Osteoblast (primary cell): ENCODE data around the gene LCK. TPM values are rescaled to one million over a fixed set of nuclear protein-coding genes. Genes with fewer than 3 reads are reported as not detected.
A peak's percentile ranks its signal among the peaks of the same experiment; 100 is the strongest.

Experiments used
- DNase-seq: peaks from one replicate; pipeline ENCODE4 v3.0.0; 2011; ENCODE audit warnings: low spot score, mixed read lengths; ENCODE audit not compliant: insufficient read length; ENCODE audit errors: missing footprints
- H2AFZ ChIP-seq: 2 replicates; pipeline ENCODE4 v1.6.0; 2011; ENCODE audit warnings: mild to moderate bottlenecking, low read length
- H3K27ac ChIP-seq: 2 replicates; pipeline ENCODE4 v1.5.1; 2011; ENCODE audit warnings: mild to moderate bottlenecking, low read depth, low read length, moderate library complexity
- H3K27me3 ChIP-seq: 2 replicates; pipeline ENCODE4 v1.6.0; 2012; ENCODE audit warnings: mild to moderate bottlenecking, control low read depth, inconsistent platforms, low read length, moderate library complexity; ENCODE audit not compliant: insufficient read depth
- H3K36me3 ChIP-seq: 2 replicates; pipeline ENCODE4 v1.5.1; 2011; ENCODE audit warnings: mild to moderate bottlenecking, low read length, control low read depth, moderate library complexity; ENCODE audit not compliant: insufficient read depth
- H3K4me1 ChIP-seq: 2 replicates; pipeline ENCODE4 v1.5.1; 2011; ENCODE audit warnings: mild to moderate bottlenecking, low read length, control low read depth, moderate library complexity; ENCODE audit not compliant: insufficient read depth
- H3K4me2 ChIP-seq: 2 replicates; pipeline ENCODE4 v1.6.0; 2011; ENCODE audit warnings: mild to moderate bottlenecking, low read length; ENCODE audit not compliant: insufficient read depth
- H3K4me3 ChIP-seq: fragments of 200-600 bp; sonication (generic); 3 replicates; pipeline ENCODE4 v1.5.1; 2012; ENCODE audit warnings: mild to moderate bottlenecking, low read length, inconsistent platforms; ENCODE audit not compliant: insufficient read depth
- H3K79me2 ChIP-seq: 2 replicates; pipeline ENCODE4 v1.6.0; 2012; ENCODE audit warnings: mild to moderate bottlenecking, low read length, control low read depth, inconsistent platforms; ENCODE audit not compliant: insufficient read depth
- H3K9me3 ChIP-seq: 2 replicates; pipeline ENCODE4 v1.5.1; 2011; ENCODE audit warnings: low read depth, low read length, control low read depth
- H4K20me1 ChIP-seq: 2 replicates; pipeline ENCODE4 v1.6.0; 2012; ENCODE audit warnings: mild to moderate bottlenecking, low read length, control low read depth; ENCODE audit not compliant: insufficient read depth
- total RNA-seq: library from RNA; depleted of rRNA; stranded (reverse); fragments of >200 nt; gene quantifications from 2 replicates; pipeline ENCODE4 v1.2.3, GENCODE V29; 2012
- TF ChIP-seq, protein P1 (sequence below): IDR thresholded peaks from 2 replicates; pipeline ENCODE4 v1.5.1; 2011; ENCODE audit warnings: mild to moderate bottlenecking, low read depth, low read length, moderate library complexity; ENCODE audit errors: extremely low read depth

LCK gene
- total RNA-seq, 1 donor, result not detected

DNA sequence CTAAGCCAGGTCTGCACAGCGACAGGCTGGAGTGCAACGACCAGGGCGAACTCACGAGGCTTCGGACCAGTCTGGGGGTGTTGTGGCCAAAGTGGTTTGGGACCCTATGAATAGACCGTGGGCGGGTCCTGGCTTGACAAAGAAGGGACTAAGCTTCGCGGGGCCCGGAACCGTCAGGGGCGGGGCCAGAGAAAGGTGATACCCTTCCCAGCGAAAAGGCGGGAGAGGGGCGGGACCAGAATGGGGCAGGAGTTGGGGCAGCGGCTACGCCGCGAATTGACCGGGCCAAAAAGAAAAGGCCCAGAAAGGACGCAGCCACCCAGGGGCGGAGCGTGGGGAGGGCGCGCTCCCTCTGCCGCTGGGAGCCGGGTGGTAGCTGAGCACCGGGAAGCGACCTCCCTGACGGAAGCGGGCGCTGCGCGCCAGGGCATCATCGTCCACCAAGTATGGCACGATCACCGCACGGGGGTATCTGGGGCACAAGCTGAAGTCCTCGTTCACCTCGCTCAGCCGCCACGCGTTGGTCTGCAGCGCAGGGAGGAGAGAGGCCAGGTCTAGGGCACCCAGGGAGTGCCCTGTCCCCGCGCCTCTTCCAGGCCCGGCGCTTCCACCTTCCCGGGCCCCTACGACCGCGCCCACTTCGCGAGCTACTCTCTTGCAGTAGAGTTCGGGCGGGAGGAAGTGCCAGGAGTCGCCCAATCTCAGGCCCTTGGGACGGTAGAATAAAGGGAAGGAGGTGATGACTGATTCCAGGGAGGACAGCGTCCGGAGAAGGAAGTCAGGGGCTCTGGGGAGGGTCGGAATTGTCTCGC, 10.7 kb upstream of the LCK start:
- no peaks in the 10 kb centered on the region for H3K27me3 ChIP-seq
- no peaks in the 10 kb centered on the region for H4K20me1 ChIP-seq
- peak overlapping the region; percentile 92 for H2AFZ ChIP-seq
- peak overlapping the region; percentile 81 for H3K4me3 ChIP-seq
- H3K4me2 ChIP-seq, result peak overlapping the region; percentile 94
- peaks cover 24% of the 10 kb centered on the region for H3K4me1 ChIP-seq
- no peaks in the 10 kb centered on the region for H3K36me3 ChIP-seq
- H3K27ac ChIP-seq, result peak overlapping the region; percentile 37
- no peaks in the 10 kb centered on the region for H3K9me3 ChIP-seq
- peak; percentile 84 for DNase-seq
- TF ChIP-seq, protein P1, sequence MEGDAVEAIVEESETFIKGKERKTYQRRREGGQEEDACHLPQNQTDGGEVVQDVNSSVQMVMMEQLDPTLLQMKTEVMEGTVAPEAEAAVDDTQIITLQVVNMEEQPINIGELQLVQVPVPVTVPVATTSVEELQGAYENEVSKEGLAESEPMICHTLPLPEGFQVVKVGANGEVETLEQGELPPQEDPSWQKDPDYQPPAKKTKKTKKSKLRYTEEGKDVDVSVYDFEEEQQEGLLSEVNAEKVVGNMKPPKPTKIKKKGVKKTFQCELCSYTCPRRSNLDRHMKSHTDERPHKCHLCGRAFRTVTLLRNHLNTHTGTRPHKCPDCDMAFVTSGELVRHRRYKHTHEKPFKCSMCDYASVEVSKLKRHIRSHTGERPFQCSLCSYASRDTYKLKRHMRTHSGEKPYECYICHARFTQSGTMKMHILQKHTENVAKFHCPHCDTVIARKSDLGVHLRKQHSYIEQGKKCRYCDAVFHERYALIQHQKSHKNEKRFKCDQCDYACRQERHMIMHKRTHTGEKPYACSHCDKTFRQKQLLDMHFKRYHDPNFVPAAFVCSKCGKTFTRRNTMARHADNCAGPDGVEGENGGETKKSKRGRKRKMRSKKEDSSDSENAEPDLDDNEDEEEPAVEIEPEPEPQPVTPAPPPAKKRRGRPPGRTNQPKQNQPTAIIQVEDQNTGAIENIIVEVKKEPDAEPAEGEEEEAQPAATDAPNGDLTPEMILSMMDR, result no peak
- H3K79me2 ChIP-seq, result no peaks in the 10 kb centered on the region

DNA sequence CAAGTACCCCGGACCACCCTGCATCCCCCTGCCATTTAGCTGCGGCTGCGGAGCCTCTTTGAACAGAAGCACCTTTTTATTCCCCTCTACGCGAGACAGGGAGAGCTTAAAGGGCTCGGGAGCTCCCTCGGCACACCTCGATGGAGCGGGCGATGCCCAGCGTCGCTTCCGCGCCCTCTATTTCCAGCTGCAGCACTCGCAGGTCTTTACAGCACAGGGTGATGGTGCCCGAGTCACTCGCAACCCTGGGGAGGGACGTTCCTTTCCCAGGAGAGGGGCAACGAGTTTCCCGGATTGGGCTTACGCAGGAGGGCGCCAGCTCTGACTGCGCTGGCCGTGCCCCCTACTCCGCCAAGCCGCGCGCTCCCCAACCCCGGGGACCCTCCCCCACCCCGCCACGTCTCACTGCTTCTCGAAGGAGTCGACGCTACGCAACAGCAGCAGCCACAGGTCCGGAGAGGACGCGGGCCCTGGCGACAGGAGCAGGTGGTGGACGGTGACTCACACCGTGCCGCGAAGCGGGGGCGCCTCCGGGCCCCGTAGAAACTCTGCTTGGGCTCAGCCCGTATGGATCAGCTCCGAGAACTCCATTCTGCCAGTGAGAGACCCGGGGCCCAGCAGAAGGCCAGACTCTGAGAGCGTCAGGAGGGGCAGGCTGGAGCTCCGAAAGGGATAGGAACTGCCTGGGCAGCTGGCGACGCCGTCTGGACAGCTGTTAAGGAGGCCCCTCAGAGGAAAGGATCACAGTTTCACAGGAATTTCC, 9.9 kb upstream of the LCK start:
- peak; percentile 91 for DNase-seq
- Histone ChIP-seq H3K27ac (peak overlapping the region; percentile 37), H3K9me3 (no peaks in the 10 kb centered on the region), H4K20me1 (no peaks in the 10 kb centered on the region), H3K4me3 (peak overlapping the region; percentile 81), H3K27me3 (no peaks in the 10 kb centered on the region), H3K4me2 (peak overlapping the region; percentile 94), H3K79me2 (no peaks in the 10 kb centered on the region), H2AFZ (peak overlapping the region; percentile 92), H3K4me1 (peaks cover 16% of the 10 kb centered on the region), H3K36me3 (no peaks in the 10 kb centered on the region)
- TF ChIP-seq, protein P1, result no peak

DNA sequence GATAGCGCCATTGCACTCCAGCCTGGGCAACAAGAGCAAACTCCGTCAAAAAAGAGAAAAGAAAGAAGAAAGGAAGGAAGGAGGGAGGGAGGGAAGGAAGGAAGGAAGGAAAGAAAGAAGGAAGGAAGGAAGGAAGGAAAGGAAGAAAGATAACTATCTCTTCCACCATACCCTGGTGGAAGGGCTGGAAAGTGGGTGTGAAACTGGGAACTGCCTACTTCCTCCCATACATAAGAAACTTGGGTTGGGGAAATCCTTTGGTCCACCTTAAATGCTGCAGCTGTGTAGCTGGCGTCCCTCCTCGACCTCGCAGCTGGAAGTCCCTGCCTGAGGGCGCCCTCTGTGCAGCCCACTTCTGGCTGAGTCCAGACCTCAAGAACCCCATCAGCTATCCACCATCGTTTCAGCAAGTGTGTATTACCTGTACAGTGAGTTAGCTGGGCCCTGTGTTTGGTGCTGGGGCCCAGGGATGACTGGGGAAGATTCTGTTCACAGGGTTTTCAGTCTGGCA, 8.7 kb upstream of the LCK start:
- TF ChIP-seq, protein P1, result no peak
- Histone ChIP-seq H3K79me2 (no peaks in the 10 kb centered on the region), H2AFZ (peak overlapping the region; percentile 42), H3K4me1 (peaks cover 16% of the 10 kb centered on the region), H3K4me2 (no peak overlapping the region), H3K9me3 (no peaks in the 10 kb centered on the region), H3K4me3 (no peak overlapping the region), H4K20me1 (no peaks in the 10 kb centered on the region), H3K36me3 (no peaks in the 10 kb centered on the region), H3K27me3 (no peaks in the 10 kb centered on the region), H3K27ac (no peak overlapping the region)
- peak; percentile 68 for DNase-seq

DNA sequence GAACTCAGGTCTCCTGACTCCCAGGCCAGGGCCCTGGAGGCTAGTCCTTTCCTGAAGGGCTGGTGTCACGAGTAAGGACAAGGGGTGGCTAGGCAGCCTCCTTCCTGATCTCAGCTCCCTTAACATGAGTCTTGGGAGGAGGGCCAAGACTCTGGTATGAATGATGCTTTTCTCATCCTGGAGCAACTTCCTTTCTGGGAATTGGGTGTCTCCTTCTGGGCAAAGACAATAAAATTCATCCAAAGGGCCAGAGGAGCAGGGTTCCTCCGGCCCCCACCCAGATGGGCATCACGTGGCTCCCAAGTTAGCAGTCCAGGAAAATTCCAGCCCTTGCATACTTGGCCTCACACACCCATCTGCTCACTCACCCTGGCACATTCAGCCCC, 4.2 kb upstream of the LCK start, which contains the start of gene FAM167B:
Gene FAM167B (plus strand): TSS at position 335 of the 386 bp plus-strand sequence. CDS start 200 bp downstream, outside the sequence.
- Histone ChIP-seq H3K4me1 (peaks cover 18% of the 10 kb centered on the region), H3K4me3 (no peak within 1 kb of the TSS), H3K9me3 (no peaks in the 10 kb centered on the region), H3K4me2 (no peak within 1 kb of the TSS), H3K79me2 (no peaks in the 10 kb centered on the region), H3K36me3 (no peaks in the 10 kb centered on the region), H4K20me1 (no peaks in the 10 kb centered on the region), H3K27me3 (no peaks in the 10 kb centered on the region), H2AFZ (peak within 1 kb of the TSS; percentile 36), H3K27ac (peak within 1 kb of the TSS; percentile 65)
- peak; percentile 97 for DNase-seq
- TF ChIP-seq, protein P1, result no peak
